Mesenchymal stem cell (in vitro differentiated cells and primary cell): ENCODE results near the gene AGPAT2.
A peak's percentile ranks its signal among the peaks of the same experiment; 100 is the strongest.

ENCODE experiments used
- DNase-seq: peaks from one replicate; pipeline ENCODE4 v3.0.0-alpha.2; 2013
- H2AFZ ChIP-seq: one replicate; pipeline ENCODE4 v1.6.1; 2013; ENCODE audit warnings: low read depth, mild to moderate bottlenecking, control low read depth, inconsistent platforms, low read length, moderate library complexity
- H2AK5ac ChIP-seq: 2 replicates; pipeline ENCODE4 v1.6.1; 2013; ENCODE audit warnings: low read length, moderate library complexity, mild to moderate bottlenecking, inconsistent platforms; ENCODE audit not compliant: severe bottlenecking
- H2BK120ac ChIP-seq: one replicate; pipeline ENCODE4 v1.6.1; 2013; ENCODE audit warnings: low read depth, mild to moderate bottlenecking, inconsistent platforms, low read length, moderate library complexity
- H2BK12ac ChIP-seq, 2 experiments: one replicate each; pipeline ENCODE4 v1.6.1; 2013; ENCODE audit warnings: inconsistent platforms in 2 of 2, low read length in 2 of 2, mild to moderate bottlenecking in 2 of 2, moderate library complexity in 2 of 2, control low read depth in 1 of 2
- H2BK15ac ChIP-seq: one replicate; pipeline ENCODE4 v1.6.1; 2013; ENCODE audit warnings: mild to moderate bottlenecking, low read depth, inconsistent platforms; ENCODE audit not compliant: poor library complexity, severe bottlenecking
- H2BK5ac ChIP-seq: 2 replicates; pipeline ENCODE4 v1.6.1; 2013; ENCODE audit warnings: low read depth, mild to moderate bottlenecking, low read length, control low read depth, inconsistent platforms; ENCODE audit not compliant: poor library complexity, severe bottlenecking
- H3K14ac ChIP-seq, 2 experiments: one replicate each; pipeline ENCODE4 v1.6.1; 2013; ENCODE audit warnings: inconsistent platforms in 2 of 2, low read length in 2 of 2, control low read depth in 1 of 2, mild to moderate bottlenecking in 1 of 2, moderate library complexity in 1 of 2
- H3K18ac ChIP-seq, 2 experiments: one replicate each; pipeline ENCODE4 v1.6.1; 2013; ENCODE audit warnings: inconsistent platforms in 2 of 2, low read length in 2 of 2, control low read depth in 1 of 2, low read depth in 1 of 2, mild to moderate bottlenecking in 1 of 2
- H3K23ac ChIP-seq, 2 experiments: one replicate each; pipeline ENCODE4 v1.6.1; 2013; ENCODE audit warnings: inconsistent platforms in 2 of 2, low read length in 2 of 2, mild to moderate bottlenecking in 2 of 2, moderate library complexity in 2 of 2, control low read depth in 1 of 2
- H3K27ac ChIP-seq: 2 replicates; pipeline ENCODE4 v1.5.1; 2013; ENCODE audit warnings: mild to moderate bottlenecking, moderate library complexity, low read length, control low read depth, inconsistent platforms; ENCODE audit not compliant: poor library complexity, severe bottlenecking
- H3K27me3 ChIP-seq, 2 experiments: 2 replicates each; pipeline versions ENCODE4 v1.6.1 to v1.7.0; 2013; ENCODE audit warnings: low read length in 2 of 2, mild to moderate bottlenecking in 2 of 2, moderate library complexity in 2 of 2, control low read depth in 1 of 2, inconsistent platforms in 1 of 2; ENCODE audit not compliant: control insufficient read depth in 1 of 2, insufficient read depth in 1 of 2
- H3K36me3 ChIP-seq, 2 experiments: 2 replicates each; pipeline versions ENCODE4 v1.6.1 to v1.7.0; 2013; ENCODE audit warnings: low read length in 2 of 2, control low read depth in 1 of 2, inconsistent platforms in 1 of 2, low read depth in 1 of 2, mild to moderate bottlenecking in 1 of 2; ENCODE audit not compliant: insufficient read depth in 2 of 2, control insufficient read depth in 1 of 2
- H3K4ac ChIP-seq, 2 experiments: one replicate each; pipeline ENCODE4 v1.6.1; 2013; ENCODE audit warnings: inconsistent platforms in 2 of 2, low read length in 2 of 2, mild to moderate bottlenecking in 2 of 2, moderate library complexity in 2 of 2, control low read depth in 1 of 2, low read depth in 1 of 2
- H3K4me1 ChIP-seq: 2 replicates; pipeline ENCODE4 v1.6.1; 2013; ENCODE audit warnings: low read depth, low read length, control low read depth; ENCODE audit not compliant: control insufficient read depth, insufficient read depth
- H3K4me2 ChIP-seq: 2 replicates; pipeline ENCODE4 v1.6.1; 2013; ENCODE audit warnings: low read length, mild to moderate bottlenecking, inconsistent platforms; ENCODE audit not compliant: poor library complexity, severe bottlenecking
- H3K4me3 ChIP-seq, 2 experiments: 2 replicates each; pipeline versions ENCODE4 v1.5.1 to v1.7.0; 2013; ENCODE audit warnings: low read length in 2 of 2, mild to moderate bottlenecking in 2 of 2, control low read depth in 1 of 2, low read depth in 1 of 2; ENCODE audit not compliant: insufficient read depth in 1 of 2
- H3K79me1 ChIP-seq: replicated peaks from 2 replicates; pipeline ENCODE4 v1.6.1; 2013; ENCODE audit warnings: mild to moderate bottlenecking, control low read depth, low read length, inconsistent platforms; ENCODE audit not compliant: poor library complexity, severe bottlenecking
- H3K9ac ChIP-seq: 2 replicates; pipeline ENCODE4 v1.7.0; 2013; ENCODE audit warnings: mild to moderate bottlenecking, low read length, moderate library complexity
- H3K9me3 ChIP-seq: 2 replicates; pipeline ENCODE4 v1.7.0; 2013; ENCODE audit warnings: mild to moderate bottlenecking, low read length; ENCODE audit not compliant: control insufficient read depth
- H4K8ac ChIP-seq: one replicate; pipeline ENCODE4 v1.6.1; 2013; ENCODE audit warnings: inconsistent platforms, mild to moderate bottlenecking, low read length, moderate library complexity
- H4K91ac ChIP-seq: one replicate; pipeline ENCODE4 v1.6.1; 2013; ENCODE audit warnings: mild to moderate bottlenecking, low read length, inconsistent platforms
- WGBS: methylation state at CpG from one replicate; pipeline ENCODE4 v1.1.7; 2013; ENCODE audit warnings: mixed read lengths; 5-methylcytosine and 5-hydroxymethylcytosine counted together

AGPAT2 gene

DNA sequence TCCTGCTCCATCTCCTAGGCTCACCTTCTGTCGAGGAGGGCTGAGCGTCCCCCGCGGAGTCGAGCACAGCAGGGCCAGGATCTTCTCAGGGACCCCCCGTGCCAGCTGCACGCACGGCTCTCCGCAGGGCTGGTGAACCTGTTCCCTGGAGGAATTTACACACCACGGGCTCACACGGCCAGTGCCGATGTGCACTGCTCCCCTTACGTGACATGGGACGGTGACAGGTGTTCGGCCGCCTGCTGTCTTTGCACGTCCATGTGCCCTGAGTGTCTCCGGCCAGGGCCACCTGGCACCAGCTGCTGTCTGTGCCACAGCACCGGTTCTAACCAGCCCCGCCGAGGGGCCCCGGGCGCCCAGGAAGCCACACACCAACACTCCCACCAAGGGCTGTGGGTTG, 8.7 kb upstream of the AGPAT2 start:
- Histone ChIP-seq H2BK12ac (no peak overlapping the region), H3K4me2 (no peak overlapping the region), H4K8ac (no peak overlapping the region), H3K27me3 (peaks cover 7 to 64% of the 10 kb centered on the region in 2 experiments), H3K36me3 (no peaks in the 10 kb centered on the region), H3K23ac (no peak overlapping the region), H2BK5ac (no peak overlapping the region), H3K14ac (no peak overlapping the region), H2BK120ac (no peak overlapping the region), H3K27ac (no peak overlapping the region), H3K79me1 (no peaks in the 10 kb centered on the region), H2AFZ (no peak overlapping the region), H3K9me3 (no peaks in the 10 kb centered on the region), H3K9ac (no peak overlapping the region), H2AK5ac (no peak overlapping the region), H3K4ac (no peak overlapping the region), H3K4me1 (peaks cover 40% of the 10 kb centered on the region), H3K18ac (no peak overlapping the region), H3K4me3 (no peak overlapping the region), H2BK15ac (peak overlapping the region; percentile 57), H4K91ac (peak overlapping the region; percentile 12)
- no peak for DNase-seq
- 90% methylated on average over 18 of the region's 23 CpGs for WGBS

- peaks cover 40% of the 10 kb centered on the region for H3K4me1 ChIP-seq
- H3K4me3 ChIP-seq: no peak overlapping the region
- no peak overlapping the region for H3K14ac ChIP-seq
- H3K4ac ChIP-seq: no peak overlapping the region
- WGBS: 83% methylated on average over 10 of the region's 10 CpGs
- H2BK15ac ChIP-seq: peak overlapping the region; percentile 57
- H3K4me2 ChIP-seq: no peak overlapping the region
- no peak overlapping the region for H2BK5ac ChIP-seq
- DNase-seq: no peak
- peak overlapping the region; percentile 12 for H4K91ac ChIP-seq
- no peaks in the 10 kb centered on the region for H3K36me3 ChIP-seq
- no peak overlapping the region for H3K9ac ChIP-seq
- peak overlapping the region; percentile 50 for H4K8ac ChIP-seq
- H2BK120ac ChIP-seq: no peak overlapping the region
- H3K79me1 ChIP-seq: no peaks in the 10 kb centered on the region
- H2AK5ac ChIP-seq: no peak overlapping the region
- H3K18ac ChIP-seq: no peak overlapping the region
- no peak overlapping the region for H2AFZ ChIP-seq
- H3K23ac ChIP-seq: no peak overlapping the region
- peaks cover 6 to 59% of the 10 kb centered on the region in 2 experiments for H3K27me3 ChIP-seq
- H2BK12ac ChIP-seq: no peak overlapping the region
- H3K9me3 ChIP-seq: no peaks in the 10 kb centered on the region
- no peak overlapping the region for H3K27ac ChIP-seq
Measured at GRCh38 chr9:136695435-136695895, 8.2 kb upstream of the AGPAT2 start.

GRCh38 chr9:136694872-136695247, 7.6 kb upstream of the AGPAT2 start:
- no peak overlapping the region for H2AK5ac ChIP-seq
- 96% methylated on average over 7 of the region's 11 CpGs for WGBS
- no peak for DNase-seq
- no peak overlapping the region for H3K9ac ChIP-seq
- no peak overlapping the region for H2BK5ac ChIP-seq
- H4K8ac ChIP-seq: no peak overlapping the region
- H2BK15ac ChIP-seq: no peak overlapping the region
- no peak overlapping the region for H3K23ac ChIP-seq
- H3K18ac ChIP-seq: no peak overlapping the region
- no peak overlapping the region for H3K4me2 ChIP-seq
- H3K4me1 ChIP-seq: peaks cover 40% of the 10 kb centered on the region
- H3K4ac ChIP-seq: no peak overlapping the region
- peaks cover 6 to 59% of the 10 kb centered on the region in 2 experiments for H3K27me3 ChIP-seq
- no peak overlapping the region for H2BK120ac ChIP-seq
- H3K27ac ChIP-seq: no peak overlapping the region
- H3K14ac ChIP-seq: no peak overlapping the region
- H3K79me1 ChIP-seq: no peaks in the 10 kb centered on the region
- H3K36me3 ChIP-seq: no peaks in the 10 kb centered on the region
- no peak overlapping the region for H2AFZ ChIP-seq
- no peaks in the 10 kb centered on the region for H3K9me3 ChIP-seq
- no peak overlapping the region for H3K4me3 ChIP-seq
- H2BK12ac ChIP-seq: no peak overlapping the region
- H4K91ac ChIP-seq: no peak overlapping the region

DNA sequence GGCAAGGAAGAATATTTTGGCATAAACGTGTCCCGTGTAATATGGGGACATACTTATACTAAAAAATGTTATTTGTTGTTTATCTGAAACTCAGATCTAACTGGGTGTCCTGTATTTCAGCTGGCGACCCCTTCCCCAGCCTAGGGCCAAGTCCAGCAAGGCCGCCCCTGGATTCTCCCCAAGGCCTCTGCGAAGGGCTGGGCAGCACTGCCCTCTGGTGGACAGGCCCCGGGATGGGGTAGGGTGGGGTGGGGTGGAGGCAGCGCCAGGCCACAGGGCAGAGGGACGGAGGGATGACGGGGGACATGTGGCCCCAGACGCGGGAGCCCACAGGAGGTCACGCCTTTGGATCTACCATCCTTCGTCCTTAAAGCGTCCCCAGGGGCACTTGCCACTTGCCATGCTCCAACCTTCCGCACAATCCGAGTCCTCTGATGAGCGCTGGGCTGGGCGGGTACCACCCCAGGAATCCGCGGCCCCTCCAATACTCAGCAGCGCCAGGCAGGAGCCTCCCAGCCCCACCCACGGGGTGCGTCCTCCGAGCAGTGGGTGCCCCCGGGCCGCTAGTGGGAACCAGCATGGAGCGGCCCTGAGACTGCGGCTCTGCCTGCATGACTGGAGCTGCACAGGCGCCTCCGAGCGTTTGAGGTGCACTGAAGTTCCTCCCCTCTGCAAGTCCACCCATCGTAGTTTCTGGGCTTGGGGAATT, 7.1 kb upstream of the AGPAT2 start:
- peaks cover 40% of the 10 kb centered on the region for H3K4me1 ChIP-seq

More for the DNA sequence above, 7.1 kb upstream of the AGPAT2 start:
- Histone ChIP-seq H3K9me3 (no peaks in the 10 kb centered on the region), H3K4ac (no peak overlapping the region), H3K27ac (no peak overlapping the region), H3K27me3 (peaks cover 6 to 59% of the 10 kb centered on the region in 2 experiments), H3K18ac (no peak overlapping the region), H4K91ac (no peak overlapping the region), H2BK120ac (no peak overlapping the region), H3K9ac (no peak overlapping the region), H2AFZ (no peak overlapping the region), H2AK5ac (no peak overlapping the region), H2BK15ac (peak overlapping the region; percentile 35), H3K79me1 (no peaks in the 10 kb centered on the region), H3K14ac (no peak overlapping the region), H3K4me3 (no peak overlapping the region), H4K8ac (peak overlapping the region; percentile 45), H2BK12ac (no peak overlapping the region), H3K36me3 (no peaks in the 10 kb centered on the region), H3K4me2 (no peak overlapping the region), H3K23ac (no peak overlapping the region), H2BK5ac (no peak overlapping the region)
- peak; percentile 55 for DNase-seq
- WGBS: 56% methylated on average over 28 of the region's 32 CpGs
